GOT3 (cell line): ENCODE data around the gene VTCN1.
"Not testable (repeated sequence)": the region's sequence is repeated elsewhere in the genome, so short reads cannot be mapped to it uniquely, and the experiment has no call there.

Source experiments
- DNase-seq: peaks from one replicate; lab custom pipeline; 2025; ENCODE audit warnings: mixed read lengths; lab: John Stamatoyannopoulos, UW

VTCN1 gene

DNA sequence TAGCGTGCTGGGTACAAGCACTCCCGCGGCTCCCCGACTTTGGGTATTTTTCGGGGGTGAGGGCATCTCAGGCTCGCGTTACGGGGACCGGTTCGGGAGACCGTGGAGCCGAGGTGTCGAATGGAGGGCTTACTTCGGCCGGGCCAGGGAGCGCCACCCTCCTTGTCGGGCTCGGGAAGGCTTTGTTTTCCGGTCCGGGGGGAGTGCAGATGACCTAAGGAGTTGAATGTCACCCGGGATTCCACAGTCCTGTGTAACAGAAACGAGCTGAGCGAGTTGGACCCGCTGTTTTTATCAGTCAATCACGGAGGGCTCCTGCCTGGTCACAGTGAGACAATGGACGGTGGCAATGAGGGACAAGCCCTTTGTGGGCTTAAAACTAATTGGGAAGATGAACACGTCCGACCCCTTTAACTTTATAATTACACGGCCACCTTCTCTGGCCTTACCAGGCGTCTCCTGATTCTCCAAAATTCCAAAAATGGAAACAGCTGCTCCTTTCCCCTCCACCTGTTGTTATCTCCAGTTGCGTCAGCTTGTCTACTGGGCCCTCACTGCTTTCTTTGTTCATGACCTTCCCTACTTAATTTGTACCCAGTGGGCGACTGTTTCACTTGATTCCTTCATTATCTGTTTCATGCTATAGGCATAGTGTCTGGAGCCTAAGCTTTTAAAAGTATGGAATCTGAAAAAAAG lies 88.2 kb downstream of the VTCN1 start:
- DNase-seq: no peak

DNA sequence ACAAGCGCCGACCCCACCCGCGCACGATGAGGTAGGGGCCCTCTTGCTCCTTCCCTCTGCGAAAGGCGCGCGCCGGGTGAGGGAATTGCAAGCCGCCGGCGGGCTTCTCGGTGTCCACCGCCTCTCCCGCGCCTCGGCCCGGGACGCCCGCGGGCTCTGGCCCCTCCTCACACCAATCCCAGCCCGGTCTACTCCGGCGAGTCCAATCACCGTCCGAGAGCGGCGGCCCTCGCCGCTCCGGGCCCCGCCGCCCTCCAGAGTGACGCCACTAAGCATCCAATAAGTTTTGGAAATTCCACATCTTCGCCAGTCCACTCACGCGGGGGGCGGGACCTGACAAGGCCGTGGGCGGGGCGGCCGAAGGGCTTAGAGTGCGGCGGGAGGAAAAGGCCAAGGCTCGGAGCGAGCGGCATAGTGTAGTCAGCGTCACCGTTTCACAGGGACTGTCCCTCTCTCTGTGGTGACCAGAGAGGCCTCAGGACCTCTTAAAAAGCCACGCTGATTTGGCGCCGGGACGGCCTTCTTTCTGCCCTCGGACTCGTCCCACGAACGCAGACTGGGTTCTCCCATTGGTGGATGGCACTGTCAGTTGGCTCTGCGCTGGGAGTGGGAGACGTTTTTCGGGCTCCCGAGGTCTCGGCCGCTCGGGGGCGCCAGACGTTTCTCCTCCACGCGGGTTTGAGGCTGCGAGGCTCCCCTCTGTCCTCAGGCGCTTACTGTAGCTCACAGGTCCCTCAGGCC lies 89.0 kb downstream of the VTCN1 start, which contains the start of gene TRIM45:
TRIM45 (minus strand) TSS at position 161 of the 741 bp plus-strand sequence. CDS start 548 bp downstream, outside the sequence.
- peak; percentile 75 for DNase-seq

DNA sequence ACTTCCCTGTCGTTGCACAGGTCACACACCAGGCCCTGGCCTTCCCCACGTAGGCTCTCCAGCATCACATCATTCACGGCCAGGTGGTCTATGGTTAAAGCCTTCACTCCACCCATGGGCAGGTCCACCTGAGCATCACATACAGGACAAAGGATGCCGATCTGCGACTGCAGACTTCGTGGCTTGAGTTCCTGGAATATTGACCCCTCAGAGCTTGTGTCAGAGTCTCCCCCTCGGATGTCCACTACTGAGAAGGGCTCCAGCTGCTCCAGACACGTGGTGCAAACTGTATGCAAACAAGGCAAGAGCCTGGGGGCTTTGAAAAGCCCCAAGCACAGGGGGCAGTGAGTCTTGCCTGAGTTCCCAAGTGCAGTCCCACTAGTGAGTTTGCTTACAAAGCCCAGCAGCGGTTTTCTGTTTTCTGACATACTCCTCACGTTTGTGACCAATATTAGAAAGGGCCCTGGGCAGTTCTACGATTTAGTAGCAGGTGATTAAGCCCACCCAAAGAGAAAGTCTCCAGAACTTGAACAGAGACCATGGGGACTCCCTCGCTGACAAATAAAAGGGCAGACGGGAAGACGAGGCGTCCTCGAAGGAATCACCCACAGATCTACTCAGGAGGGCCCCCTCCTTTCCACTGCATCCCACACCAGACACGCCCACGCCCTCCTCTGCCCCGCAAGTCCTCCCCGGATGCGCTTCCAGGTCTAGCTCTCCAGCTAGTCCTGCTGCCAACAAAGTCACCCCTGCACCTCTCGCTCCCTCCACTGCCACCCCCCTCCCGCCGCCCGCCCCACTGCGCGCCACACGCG lies 89.7 kb downstream of the VTCN1 start:
- DNase-seq: no peak

DNA sequence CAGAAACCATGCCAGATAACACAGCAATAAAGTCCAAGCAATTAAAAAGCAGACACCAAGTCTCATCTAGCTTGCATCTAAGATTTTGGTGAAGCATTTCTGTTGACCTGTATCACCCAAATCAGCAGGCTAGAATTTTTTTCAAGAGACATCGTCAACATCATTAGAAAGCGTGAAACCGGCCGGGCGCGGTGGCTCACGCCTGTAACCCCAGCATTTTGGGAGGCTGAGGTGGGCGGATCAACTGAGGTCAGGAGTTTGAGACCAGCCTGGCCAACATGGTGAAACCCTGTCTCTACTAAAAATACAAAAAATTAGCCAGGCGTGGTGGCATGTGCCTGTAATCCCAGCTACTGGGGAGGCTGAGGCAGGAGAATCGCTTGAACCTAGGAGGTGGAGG lies 91.6 kb downstream of the VTCN1 start:
- not testable (repeated sequence) for DNase-seq

DNA sequence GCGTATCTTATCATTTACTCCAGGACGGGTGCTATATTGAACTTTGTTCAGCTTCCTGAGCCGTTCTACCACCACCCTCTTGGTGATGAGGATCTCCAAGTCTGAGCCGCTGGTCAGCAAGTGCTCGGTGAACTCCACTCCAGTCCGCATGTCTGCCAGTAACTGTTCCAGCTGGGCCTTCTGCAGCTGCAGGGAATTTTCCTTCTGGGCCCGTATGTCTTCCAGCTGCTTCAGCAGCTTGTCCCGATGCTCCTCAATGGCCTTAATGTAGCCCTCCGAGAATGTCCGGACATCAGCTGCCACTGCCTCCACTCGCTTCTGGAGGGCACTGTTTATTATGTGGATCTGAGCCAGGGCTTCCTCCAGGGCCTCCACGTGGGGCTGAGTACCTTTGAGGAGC lies 92.6 kb downstream of the VTCN1 start:
- no peak for DNase-seq

DNA sequence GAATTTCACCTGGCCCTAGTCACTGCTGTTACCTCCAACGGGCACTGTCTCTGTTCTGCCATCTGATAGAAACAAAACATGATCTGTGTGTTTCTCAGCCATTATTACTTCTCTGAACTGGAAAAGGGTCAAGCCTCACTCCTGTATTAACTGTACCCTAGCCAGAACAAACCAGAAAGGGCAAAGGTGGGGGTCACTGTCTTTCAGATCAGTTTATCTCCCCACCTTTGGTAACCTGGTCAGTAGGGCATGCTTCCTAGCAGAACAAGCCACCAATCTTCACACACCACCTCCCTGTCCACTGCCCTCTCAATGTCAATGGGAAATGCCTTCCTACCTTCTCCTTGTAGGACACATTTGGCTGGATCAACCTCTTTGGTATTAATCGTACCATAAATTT lies 93.0 kb downstream of the VTCN1 start:
- DNase-seq: no peak

DNA sequence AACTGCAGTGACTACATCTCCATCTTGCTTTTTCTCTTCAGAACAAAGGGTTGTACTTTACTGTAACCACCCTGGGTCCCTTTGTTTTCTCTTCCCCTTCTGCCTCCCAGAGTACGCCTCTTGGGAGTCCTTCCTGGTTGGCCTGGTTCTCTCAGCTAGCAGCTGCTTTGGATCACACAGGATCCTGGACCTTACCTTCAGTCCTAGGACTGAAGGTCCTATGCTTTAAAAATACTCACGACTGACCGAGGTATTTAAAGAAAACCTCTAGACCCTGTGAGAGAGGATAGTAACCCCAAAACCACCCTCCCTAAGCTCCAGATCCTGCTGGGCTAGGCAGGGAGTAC lies 94.0 kb downstream of the VTCN1 start:
- no peak for DNase-seq

DNA sequence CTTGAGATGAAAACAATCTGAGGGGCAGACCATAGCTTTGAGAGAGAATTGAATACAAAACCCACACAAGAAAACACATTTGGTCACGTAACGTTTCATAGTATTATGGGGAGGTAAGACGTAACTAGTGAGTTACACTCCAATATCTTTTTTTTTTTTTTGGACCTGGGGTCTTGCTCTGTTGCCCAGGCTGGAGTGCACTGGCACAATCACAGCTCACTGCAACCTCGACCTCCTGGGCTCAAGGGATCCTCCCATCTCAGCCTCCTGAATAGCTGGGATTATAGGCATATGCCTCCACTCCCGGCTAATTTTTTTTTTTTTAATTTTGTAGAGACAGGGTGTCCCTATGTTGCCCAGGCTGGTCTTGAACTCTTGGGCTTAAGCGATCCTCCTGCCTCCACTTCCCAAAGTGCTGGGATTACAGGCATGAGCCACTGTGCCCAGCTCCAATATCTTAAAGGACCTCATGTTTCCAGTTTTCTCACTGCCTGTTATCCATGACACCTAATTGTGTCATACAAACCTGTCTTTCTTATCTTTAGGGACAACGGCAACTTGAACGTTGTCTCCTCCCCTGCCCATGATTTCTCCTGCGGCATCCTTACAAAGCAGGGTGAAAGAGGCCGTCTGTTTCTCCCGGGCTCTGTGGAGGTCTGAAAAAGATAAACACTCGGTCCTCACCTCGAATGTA lies 94.5 kb downstream of the VTCN1 start:
- no peak for DNase-seq

DNA sequence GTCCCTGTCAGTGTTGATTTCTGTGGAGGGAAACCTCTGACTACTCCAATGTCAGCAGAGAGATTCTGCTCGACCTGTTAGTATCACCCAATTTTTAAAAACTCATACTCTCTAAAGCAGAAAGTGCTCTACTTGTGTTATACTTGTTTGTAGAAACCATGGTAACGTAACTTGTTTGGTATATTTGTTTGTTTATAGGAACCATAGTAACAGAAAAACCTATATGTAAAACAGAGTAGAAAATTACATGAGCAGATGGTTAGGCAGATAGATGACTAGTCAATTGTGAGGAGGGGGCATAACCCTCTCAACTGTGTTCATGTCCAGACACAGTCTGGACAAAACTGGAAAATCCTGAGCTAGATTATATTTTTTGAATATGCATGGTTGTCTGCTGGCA lies 95.8 kb downstream of the VTCN1 start:
- no peak for DNase-seq

DNA sequence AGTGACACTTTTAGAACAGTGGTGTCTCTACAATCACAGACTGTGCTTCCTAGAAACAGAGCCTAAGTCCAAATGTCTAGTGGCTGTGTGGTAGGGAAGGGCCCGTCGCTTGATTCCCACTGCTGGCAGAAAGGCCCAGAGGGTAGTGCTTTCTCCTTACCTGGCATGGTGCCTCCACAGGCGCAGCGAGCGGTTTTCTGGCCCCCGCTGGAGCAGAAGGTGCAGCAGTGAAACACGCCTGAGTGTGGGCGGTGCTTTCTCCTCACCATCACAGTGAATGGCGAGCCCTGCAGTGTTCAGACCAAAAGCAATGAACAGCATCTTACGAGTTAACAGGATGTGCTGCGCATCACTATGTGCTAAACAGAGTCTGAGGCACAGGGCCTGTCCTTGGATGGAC lies 97.5 kb downstream of the VTCN1 start:
- no peak for DNase-seq

DNA sequence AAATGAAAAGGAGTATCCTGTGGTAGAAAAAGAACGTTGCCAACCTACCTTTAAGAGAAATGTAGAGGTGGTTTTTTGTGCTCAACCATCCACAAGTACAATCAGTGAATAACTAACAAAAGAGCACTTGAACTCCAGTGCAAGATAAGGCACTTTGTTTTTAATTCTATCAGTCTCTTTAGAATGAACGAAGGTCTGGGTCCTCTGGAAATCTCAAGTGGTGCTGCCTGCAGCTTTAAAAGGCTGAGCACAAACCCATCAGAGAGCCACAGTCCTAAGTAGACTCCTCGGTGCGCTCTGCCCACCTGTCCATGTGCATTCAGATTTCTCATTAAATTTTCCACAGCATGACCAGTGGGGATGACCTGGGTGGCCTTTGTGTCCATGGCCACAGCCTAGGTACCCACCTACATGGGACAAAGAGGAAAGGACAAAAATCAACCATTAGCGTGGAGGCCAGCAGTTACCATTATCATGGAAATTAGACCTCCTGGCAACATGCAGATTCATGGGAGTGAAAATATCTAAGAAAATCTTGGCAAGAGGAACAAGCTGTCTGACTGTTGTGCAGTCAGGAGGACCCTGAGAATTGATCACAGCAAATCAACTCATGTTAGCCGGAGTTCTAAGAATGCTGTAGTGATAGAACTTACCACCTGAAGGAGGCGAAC lies 98.5 kb downstream of the VTCN1 start:
- DNase-seq: no peak

DNA sequence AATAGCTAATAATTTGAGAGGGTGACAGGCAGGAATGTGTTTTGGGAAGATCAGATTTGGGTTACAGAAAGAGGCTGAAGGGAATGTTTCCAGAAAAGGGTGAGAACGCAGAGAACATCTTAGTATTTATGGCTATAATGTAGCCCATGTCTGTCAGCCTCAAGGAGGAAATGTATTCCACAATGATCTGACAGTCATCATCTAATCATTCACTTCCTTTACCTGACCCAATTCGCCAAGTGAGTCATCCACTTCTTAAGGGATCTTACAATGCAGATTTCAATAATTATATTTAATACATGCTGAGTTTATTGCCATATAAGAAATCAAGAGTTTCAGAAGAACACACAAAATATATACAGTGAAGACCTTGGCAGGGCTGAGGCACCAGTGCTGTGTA lies 100.0 kb downstream of the VTCN1 start:
- DNase-seq: no peak

DNA sequence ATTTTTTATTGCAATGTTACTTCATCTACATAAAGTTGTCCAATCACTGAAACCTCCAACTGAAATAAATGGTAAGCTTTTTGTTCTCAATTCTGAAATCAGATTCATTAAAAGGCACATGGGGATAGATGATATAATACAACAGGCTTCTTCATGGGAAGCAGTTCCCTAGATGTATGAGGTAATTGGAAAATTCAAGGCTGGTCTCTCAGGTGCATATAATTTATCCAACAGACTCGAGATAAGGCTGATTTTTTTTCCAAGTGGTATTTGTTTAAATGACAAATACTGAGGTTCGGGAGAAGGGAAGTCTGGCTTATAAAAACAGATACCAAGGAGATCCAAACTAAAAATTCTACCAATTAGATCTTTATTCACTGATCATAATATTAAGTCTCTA lies 103.4 kb downstream of the VTCN1 start:
- no peak for DNase-seq

DNA sequence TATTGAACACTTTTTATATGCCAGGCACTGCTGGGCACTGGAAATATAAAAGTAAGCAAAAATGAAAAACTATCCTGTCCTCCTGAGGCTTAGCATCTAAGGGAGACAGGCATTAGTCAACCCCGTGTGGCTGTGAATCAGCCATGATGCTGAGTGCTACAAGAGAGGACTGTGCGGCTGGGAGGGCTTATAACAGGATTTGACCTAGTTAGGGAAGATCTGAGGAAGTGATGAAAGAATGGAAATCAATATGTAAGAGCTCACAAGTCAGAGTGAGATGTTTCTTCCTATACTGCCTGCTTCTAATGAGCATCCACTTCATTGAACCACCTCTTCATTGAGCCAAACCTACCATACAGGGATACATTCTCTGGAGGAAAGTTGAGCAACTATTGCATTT lies 104.2 kb downstream of the VTCN1 start:
- DNase-seq: no peak

DNA sequence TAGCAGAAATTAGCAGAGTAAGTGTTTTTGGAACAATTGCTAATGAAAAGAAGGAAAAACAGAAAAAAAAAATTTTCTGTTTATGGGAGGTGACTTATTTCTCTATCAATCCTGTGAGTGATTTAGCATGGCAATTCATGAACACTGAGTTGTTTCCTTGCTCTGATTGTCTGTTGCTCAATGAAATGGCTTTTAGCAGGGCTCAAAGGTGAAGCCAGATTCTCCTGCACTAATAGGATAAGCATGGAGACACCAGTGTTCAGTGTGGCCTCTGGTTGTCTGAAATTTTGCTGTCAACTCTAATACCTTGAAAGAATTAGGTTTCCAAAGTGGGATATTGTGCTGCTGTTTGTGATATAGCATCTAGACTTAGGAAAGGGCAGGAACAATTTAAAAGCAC lies 105.0 kb downstream of the VTCN1 start:
- no peak for DNase-seq

DNA sequence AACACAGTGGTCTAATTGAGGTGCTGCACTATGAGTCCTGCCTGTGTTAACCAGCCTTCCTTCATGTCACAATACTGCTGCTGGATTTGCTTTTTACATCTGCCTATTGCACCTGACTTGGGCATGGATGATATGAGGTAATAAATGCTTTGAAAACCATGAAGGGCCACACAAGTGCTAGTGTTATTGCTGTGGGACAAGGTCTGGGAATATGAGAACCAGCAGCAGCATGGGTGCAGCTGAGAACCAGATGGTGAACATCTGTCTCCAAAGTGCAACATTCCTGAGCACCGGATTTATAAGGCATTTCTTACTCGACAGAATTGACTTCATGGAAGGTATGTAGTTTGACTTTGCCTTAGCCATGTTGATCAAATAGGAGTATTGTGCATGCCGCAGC lies 105.7 kb downstream of the VTCN1 start:
- no peak for DNase-seq

DNA sequence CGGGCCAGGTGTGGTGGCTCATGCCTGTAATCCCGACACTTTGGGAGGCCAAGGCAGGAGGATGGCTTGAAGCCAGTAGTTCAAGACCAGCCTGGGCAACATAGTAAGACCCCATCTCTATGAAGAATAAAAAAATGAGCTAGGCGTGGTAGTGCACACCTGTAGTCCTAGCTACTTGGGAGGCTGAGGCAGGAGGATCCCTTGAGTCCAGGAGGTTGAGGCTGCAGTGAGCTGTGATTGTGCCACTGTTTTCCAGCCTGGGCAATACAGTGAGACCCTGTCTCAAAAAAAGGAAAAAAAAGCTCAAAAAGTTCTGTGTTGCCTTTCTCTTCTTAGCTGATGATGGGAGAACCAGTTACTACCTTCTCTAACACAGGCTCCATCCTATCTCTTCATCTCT lies 108.9 kb downstream of the VTCN1 start:
- not testable (repeated sequence) for DNase-seq

DNA sequence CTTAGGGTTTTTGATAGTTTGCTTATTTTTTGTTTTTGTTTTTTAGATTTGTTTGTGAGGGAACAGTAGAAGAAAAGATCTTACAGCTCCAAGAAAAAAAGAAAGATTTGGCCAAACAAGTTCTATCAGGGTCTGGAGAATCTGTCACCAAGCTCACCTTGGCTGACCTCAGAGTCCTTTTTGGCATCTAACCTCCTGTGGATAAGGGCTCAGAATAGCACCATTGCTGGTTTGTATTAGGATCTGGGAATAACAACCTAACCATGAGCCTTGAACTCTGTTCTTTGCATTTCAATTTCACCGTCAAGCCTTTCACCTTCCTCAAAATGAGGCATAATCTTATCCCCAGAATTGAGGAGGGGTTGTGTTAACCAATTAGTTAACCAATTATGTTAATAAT lies 109.4 kb downstream of the VTCN1 start:
- no peak for DNase-seq

DNA sequence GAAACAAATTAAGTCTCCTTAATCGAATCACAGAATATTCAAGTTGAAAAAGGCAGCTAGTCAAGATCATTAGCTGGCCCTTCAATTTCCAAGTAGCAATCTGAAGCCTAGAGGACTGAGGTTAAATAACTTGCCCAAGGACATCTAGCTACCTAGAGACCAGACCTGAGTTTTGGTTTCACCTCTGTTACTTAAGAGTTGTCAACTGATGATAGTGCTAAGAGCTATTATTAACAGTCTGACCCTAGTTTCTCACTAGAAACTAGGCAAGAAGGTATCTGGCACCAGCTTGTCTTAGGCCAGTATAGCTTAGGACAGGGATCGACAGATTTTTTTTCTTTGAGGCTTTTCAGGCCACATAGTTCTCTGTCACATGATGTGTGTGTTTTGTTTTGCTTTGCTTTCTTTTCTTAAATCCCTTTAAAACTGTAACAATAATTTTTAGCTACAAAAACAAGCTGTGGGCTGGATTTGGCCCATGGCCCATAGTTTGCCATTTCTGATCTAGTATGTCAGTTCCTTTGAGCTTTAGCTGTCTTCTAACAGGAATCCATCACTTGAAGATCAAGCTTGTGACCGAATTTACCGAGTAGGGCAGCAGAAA lies 112.3 kb downstream of the VTCN1 start:
- DNase-seq: no peak

DNA sequence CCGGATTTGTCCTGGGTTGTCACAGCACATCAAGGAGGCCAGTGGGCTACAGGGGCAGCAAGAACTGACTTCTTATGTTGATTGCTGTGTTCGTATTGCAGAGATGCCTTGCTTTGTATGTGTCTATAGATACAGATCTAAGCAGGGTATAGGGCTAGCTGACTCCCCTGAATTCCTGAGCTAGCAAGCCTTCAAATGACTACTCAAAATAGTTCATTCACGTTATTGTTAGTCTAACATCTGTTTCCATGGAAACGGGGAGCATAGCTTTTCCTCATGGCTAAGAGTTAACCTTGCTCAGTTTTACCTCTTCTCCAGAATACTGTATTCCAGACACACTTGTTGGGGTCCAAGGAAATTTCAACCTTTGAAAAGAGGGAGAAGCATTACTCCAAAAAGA lies 113.3 kb downstream of the VTCN1 start:
- DNase-seq: no peak

DNA sequence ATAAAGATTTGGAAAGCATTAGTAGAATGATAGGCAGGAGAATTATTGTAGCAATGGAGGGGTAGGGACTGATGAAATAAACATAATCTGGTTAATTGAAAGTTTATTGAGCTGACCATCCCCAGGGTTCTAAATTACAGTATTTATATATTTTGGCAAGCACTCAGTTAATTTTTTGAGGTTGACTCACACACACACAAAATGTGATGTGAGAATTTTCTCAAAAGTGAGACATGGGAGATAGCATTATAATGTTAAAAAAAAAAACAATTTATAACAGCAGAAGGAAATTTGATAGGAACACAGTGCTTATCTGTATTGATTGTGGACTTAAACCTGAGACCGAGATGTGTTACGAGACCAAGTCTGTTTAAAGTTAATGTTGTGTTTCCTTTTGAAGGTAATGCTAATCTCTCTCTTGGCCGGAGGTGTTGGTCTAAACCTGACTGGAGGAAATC lies 113.7 kb downstream of the VTCN1 start:
- DNase-seq: no peak
